ENCODE measurements around the gene PAK1. TPM values are rescaled to one million over a fixed set of nuclear protein-coding genes. Genes with fewer than 3 reads are reported as not detected.

Gene PAK1
- total RNA-seq, 1 experiment from 2014 or later = 25.7 TPM

DNA sequence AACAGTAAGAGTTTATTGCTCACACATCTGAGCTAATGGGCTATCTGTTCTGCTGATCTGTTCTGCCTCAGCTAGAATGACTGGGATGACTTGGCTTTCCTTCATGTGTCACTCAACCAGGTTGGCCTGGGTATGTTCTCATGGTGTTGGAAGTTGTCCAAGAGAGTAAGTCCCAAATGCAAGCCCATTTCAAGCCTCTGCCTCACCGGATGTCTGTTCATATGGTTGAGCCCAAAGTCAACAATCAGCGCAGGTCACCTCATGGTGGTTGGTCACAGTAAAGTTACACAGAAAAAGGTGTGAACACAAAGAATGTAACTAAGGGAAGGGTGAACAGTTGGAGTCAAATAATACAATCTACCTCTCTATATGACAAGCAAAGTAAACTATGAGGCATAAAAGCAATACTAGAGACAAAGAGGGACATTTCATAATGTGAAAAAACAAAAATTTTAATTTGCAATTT, 174.3 kb downstream of the PAK1 start:
- in situ Hi-C loops (cut with HindIII; ENCODE audit: low sequenced_read_pairs) = no loop called here
- DNase-seq (ENCODE audit: low spot score) = no peak

DNA sequence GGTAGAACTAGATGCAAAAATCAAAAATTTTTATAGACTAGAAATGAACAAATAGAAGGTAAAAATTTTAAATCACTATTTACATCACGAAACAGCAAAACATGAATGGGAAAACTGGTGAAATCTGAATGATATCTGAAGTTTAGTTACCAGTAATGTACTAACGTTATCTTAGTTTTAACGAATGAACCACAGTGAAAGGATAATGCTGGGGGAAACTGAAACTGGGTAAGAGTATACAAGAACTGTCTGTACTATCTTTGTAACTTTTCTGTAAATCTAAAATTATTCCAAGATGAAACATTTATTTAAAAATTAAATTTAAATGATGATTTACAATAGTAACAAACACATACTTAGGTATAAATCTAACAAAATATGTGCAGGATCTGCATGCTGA, 179.9 kb downstream of the PAK1 start:
- in situ Hi-C loops (cut with HindIII; ENCODE audit: low sequenced_read_pairs) = no loop called here
- DNase-seq (ENCODE audit: low spot score) = no peak

DNA sequence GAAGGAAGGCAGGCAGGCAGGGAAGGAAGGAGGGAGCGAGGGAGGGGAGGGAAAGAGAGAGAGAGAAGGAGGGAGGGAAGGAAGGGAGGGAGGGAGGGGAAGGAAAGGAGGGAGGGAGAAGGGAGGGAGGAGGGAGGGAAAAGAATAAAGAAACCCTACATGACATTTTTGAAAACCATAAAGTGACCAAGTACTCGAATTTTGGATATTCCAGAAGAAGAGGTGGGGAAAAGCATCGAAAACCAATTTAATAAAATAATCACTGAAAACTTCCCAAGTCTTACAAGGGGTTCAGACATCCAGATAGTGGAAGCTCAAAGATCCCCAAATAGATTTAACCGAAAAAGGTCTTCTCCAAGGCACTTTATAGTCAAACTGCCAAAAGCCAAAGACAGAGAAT, 184.2 kb downstream of the PAK1 start:
- in situ Hi-C loops (cut with HindIII; ENCODE audit: low sequenced_read_pairs) = no loop called here
- no peak for DNase-seq (ENCODE audit: low spot score)

DNA sequence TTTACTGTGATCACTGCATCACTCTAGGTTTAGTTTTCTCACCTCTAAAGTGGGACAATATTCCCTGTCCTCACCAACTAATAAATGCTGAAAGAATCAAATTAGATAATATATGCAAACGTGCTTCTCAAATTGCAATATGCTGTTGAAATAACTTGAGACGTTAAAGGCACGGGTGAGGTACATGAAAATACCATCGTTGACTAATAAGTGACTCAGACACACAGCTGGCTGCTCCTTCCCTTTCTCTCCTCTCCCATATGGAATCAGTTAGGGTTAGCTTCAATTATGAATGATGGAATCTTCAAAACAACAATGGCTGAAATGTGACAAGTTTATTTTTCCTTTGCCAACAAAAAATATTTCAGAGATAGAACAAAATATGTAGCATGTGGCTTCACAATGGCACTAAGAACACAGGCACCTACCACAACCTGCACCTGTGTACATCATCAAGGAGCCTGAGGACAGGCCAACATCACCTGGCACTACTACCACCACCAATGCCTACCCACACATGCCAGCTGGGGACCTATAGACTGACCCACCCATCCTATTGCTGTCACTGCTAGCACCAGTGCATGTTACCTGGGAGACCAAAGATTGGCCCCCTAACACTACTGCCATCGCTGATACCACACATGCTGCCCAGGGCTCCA, 186.2 kb downstream of the PAK1 start:
- in situ Hi-C loops (cut with HindIII; ENCODE audit: low sequenced_read_pairs) = no loop called here
- DNase-seq (ENCODE audit: low spot score) = no peak

DNA sequence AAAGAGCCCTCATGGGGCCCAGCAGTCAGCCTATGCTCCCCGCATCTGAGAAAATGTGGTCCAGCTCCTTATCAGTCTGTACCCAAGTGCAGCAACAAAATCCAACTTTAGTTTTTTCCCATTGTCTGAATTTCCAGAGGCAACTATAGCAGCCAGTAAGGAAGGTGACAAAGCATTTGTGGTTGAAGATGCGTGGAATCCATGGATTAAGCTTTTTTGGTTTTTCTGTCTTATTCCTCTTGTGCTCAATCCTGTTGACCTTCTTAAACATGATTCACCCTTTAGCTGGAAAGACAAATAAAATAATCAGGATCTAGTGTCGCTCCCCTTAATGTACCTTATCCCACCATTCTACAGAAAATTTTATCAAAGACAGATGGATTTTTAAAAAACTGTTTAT, 186.8 kb downstream of the PAK1 start:
- in situ Hi-C loops (cut with HindIII; ENCODE audit: low sequenced_read_pairs) = no loop called here
- no peak for DNase-seq (ENCODE audit: low spot score)

DNA sequence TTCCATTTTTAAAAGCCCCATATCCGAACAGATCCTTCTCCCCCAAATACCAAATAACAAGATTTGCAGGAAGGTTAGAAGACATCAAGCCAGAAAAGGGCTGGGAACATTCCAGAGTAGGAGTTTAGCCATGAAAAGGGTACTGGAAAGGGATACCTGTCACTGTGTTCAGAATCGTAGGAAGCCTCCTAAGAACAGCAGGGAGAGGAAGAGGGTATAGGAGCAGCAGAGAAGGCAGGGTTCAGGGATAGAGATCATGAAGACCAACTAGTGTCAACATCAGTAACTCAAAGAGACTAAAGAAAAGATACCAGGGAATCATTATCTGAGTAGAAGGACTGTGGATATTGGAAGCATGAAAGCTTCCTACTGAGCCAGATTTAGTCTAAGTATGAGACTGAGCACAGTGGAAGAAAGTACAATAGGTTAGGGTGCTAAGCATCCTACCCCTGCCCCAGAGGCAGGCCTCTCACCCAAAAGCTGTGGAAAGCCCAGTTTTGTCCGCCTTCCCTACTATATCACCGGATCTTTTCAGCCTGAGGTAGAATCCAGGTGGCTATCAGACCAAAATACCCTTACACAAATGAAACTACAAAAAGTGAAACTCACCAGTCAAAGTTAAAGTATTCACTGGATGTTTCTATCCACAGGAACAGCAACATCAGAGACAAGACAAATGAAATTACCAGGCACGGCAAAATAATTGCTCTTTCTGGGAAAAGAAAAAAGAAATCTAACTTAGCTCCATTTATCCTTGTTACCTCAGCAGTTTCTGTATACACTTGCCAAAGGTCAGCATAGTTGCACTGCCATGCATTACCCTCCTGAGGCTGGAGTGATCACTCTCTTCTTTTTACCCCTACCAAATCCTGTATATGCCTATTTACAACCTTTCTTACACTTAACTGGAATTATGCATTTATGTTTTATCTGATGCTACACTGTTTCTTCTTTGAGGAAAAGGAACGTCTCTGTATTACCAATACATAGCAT, 189.1 kb downstream of the PAK1 start:
- no peak for DNase-seq (ENCODE audit: low spot score)
- in situ Hi-C loops (cut with HindIII; ENCODE audit: low sequenced_read_pairs) = no loop called here

DNA sequence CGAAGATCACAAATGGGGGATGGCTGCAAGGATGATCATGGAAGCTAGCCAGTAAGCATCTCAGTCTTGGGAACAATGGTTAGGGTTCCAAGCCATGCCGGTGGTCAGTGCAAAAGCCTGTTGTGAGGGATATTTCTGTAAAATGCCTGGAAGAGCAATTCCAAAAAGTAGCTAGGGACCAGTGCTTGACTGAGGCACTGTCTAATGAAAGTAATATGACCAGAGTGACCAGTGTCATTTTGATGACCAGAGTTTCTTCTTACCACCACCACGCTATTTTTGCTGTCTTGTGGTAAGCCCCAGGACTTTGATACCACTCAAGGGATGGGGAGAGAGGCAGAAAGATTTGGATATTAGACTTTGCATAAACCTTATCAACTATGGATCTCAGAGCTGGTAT, 190.8 kb downstream of the PAK1 start:
- in situ Hi-C loops (cut with HindIII; ENCODE audit: low sequenced_read_pairs) = no loop called here
- no peak for DNase-seq (ENCODE audit: low spot score)

DNA sequence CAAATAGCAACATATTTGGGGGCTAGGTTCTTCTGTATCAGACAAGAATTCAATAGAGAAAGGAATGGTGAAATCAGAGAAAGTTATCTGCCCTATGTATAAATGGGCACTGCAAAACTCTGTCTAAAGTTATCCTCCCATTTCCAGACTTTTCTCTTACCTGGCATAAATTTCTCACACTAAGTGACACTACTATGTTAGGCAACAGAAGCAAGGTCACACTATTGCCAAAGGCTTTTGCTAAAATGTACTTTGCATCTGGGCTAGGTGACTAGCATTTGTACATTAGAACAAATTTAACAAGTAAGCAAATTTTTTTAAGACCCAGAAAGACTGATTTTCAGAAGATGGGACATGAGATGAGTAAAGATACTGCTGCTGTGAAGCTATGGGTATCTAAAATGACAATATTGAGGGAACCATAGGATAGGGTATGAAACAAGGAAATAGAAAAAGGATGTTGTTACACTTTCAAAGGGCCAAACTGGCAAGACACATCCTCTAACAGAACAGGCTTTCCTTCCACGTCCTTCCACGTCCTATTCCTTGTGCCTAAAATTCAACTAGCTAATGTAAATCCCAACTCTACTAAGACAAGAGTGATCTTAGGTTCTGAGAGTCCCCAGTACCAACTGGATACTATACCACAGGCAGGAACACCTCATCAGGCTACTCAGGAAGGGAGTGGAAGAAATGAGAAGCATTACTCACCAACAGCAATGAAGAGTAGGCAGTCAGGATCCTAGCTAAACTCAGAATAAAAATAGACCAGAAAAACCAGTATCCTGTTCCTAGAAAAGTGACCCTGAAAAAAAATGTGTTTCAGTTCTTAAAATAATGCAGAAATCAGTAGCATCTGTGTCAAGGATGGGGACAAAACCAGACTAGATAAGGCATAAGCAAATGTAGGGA, 195.0 kb downstream of the PAK1 start:
- DNase-seq (ENCODE audit: low spot score) = no peak

DNA sequence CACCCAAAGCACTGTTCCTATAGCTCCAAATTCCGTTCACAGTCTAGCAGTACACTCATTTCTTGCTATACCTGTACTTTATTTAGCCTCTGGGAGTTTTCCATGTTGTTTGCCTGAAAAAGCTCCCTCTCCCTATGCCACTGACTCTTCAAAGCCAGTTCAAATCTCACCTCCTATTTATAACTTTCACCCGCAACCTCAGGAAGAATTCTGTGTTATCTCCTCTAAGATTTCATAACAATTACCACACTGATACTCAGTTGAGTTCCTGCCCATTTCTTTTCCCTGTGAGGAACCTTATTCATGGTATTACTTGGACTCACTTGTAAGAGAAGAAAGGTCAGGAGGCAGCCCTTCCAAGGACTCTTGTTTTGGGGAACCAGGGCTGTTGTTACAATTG, 197.6 kb downstream of the PAK1 start:
- in situ Hi-C loops (cut with HindIII; ENCODE audit: low sequenced_read_pairs) = no loop called here
- DNase-seq (ENCODE audit: low spot score) = no peak

More for the DNA sequence above, 195.0 kb downstream of the PAK1 start:
- in situ Hi-C loops (cut with HindIII; ENCODE audit: low sequenced_read_pairs) = no loop called here

Other genes with a start within 250 kb of the PAK1 start
- not detected in 2 replicates for gene GDPD4, start 172.4 kb downstream of the PAK1 start, total RNA-seq (2014; rRNA removed; shearing (Covaris generic))
- 0.47 TPM in 1 of 2 replicates, not detected in the other for gene AQP11, start 115.9 kb upstream of the PAK1 start, total RNA-seq (2014; rRNA removed; shearing (Covaris generic))
- gene CLNS1A, start 163.7 kb upstream of the PAK1 start, total RNA-seq (2014; rRNA removed; shearing (Covaris generic)) = 397 and 494 TPM in 2 replicates

Data from G401 (cell line).